GM08714 (cell line): ENCODE results near the gene NIPBL.
"Not testable (repeated sequence)": the region's sequence is repeated elsewhere in the genome, so short reads cannot be mapped to it uniquely, and the experiment has no call there.

ENCODE experiments used
- H3K4me3 ChIP-seq: fragments of 200-500 bp; sonication (Bioruptor generic); 2 replicates; pipeline ENCODE4 v1.5.1; 2014; ENCODE audit warnings: mild to moderate bottlenecking, low read length, inconsistent platforms
- ZNF274 ChIP-seq: IDR thresholded peaks from 2 replicates; pipeline ENCODE4 v1.6.1; 2012; ENCODE audit warnings: mild to moderate bottlenecking, low read depth, low read length

Gene NIPBL

GRCh38 chr5:36876299-36876964 is at the start of gene NIPBL:
TSS of gene NIPBL (plus strand) at chr5:36876769. CDS start at chr5:36953697, 76,928 bp downstream.
- no peak for TF ChIP-seq ZNF274

GRCh38 chr5:36832274-36832673 is 44.3 kb upstream of the NIPBL start:
- no peak for TF ChIP-seq ZNF274
- H3K4me3 ChIP-seq: no peak overlapping the region

More at GRCh38 chr5:36876299-36876964, at the start of gene NIPBL:
- H3K4me3 ChIP-seq: peak within 1 kb of the TSS; percentile 100

- no peak for TF ChIP-seq ZNF274
- H3K4me3 ChIP-seq: no peak overlapping the region
These were observed 39.7 kb upstream of the NIPBL start for GRCh38 chr5:36836831-36837230.

GRCh38 chr5:36839489-36840476 is 36.8 kb upstream of the NIPBL start:
- TF ChIP-seq ZNF274: no peak
- no peak overlapping the region for H3K4me3 ChIP-seq

- H3K4me3 ChIP-seq: no peak overlapping the region
- TF ChIP-seq ZNF274: no peak
These were observed 34.9 kb upstream of the NIPBL start for GRCh38 chr5:36841677-36842076.

GRCh38 chr5:36842087-36842486 is 34.5 kb upstream of the NIPBL start:
- no peak overlapping the region for H3K4me3 ChIP-seq
- no peak for TF ChIP-seq ZNF274

GRCh38 chr5:36844305-36844704 is 32.3 kb upstream of the NIPBL start:
- no peak for TF ChIP-seq ZNF274
- H3K4me3 ChIP-seq: no peak overlapping the region

GRCh38 chr5:36848545-36848944 is 28.0 kb upstream of the NIPBL start:
- not testable (repeated sequence) for H3K4me3 ChIP-seq

- H3K4me3 ChIP-seq: not testable (repeated sequence)
These were observed 23.7 kb upstream of the NIPBL start for GRCh38 chr5:36852903-36853302.

- H3K4me3 ChIP-seq: no peak overlapping the region
- TF ChIP-seq ZNF274: no peak
These were observed 22.0 kb upstream of the NIPBL start for GRCh38 chr5:36854402-36855140.

- no peak for TF ChIP-seq ZNF274
- H3K4me3 ChIP-seq: no peak overlapping the region
These were observed 21.5 kb upstream of the NIPBL start for GRCh38 chr5:36855141-36855495.

GRCh38 chr5:36861871-36862270 is 14.7 kb upstream of the NIPBL start:
- TF ChIP-seq ZNF274: no peak
- no peak overlapping the region for H3K4me3 ChIP-seq

- no peak overlapping the region for H3K4me3 ChIP-seq
- no peak for TF ChIP-seq ZNF274
These were observed 6.0 kb upstream of the NIPBL start for GRCh38 chr5:36870399-36871040.

- no peak for TF ChIP-seq ZNF274
These were observed 2.1 kb upstream of the NIPBL start for GRCh38 chr5:36874465-36874864.

More at GRCh38 chr5:36874465-36874864, 2.1 kb upstream of the NIPBL start:
- H3K4me3 ChIP-seq: peak overlapping the region; percentile 76
